Measurements from ENCODE around the gene ELMO1.

DNA sequence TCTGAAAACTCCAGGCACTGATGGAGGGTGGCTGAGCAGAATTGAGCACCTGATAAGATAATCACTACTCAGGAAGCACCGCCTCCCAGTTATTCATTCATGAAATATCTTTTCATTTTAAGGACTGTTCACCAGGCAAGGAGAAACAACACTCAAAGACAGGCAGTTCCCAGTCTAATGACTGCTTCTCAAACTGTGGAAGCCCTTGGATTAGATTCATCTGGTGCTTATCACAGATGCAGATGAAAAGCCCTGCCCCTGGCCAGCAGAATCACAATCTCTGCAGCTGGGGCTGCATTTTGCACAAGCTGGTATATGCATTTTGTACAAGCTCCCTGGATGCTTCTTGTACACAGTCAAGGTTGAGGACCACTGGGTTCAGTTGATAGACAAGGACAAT is 109.7 kb downstream of the ELMO1 start:
- TF ChIP-seq CBFB (IDR thresholded peaks at IDR 0.05; ENCODE audit: low read depth) (no peak), NRF1 (conservative IDR thresholded peaks at IDR 0.05; ENCODE audit: low read depth, low read length) (no peak), PKNOX1 (IDR thresholded peaks at IDR 0.05) (no peak), SUZ12 (IDR thresholded peaks at IDR 0.05; ENCODE audit: unreplicated experiment) (no peak), ESRRA (IDR thresholded peaks at IDR 0.05; ENCODE audit: low read length) (no peak)

All from GM12878 (cell line).